ENCODE data around the gene RHOH.
"Not testable (repeated sequence)": the region's sequence is repeated elsewhere in the genome, so short reads cannot be mapped to it uniquely, and the experiment has no call there.

The RHOH gene

GRCh38 chr4:40294339-40294738, 97.5 kb downstream of the RHOH start:
- no peak for TF ChIP-seq CTCF (conservative IDR thresholded peaks at IDR 0.05; ENCODE audit: control insufficient read depth, insufficient read depth, low read depth, low read length)
- no peak for DNase-seq (ENCODE audit: low read depth)
- H3K4me3 ChIP-seq (ENCODE audit: control insufficient read depth, low read depth, low read length), result no peak overlapping the region

- not testable (repeated sequence) for H3K4me3 ChIP-seq (ENCODE audit: control insufficient read depth, low read depth, low read length); DNase-seq (ENCODE audit: low read depth)
Measured at GRCh38 chr4:40295030-40295429, 98.2 kb downstream of the RHOH start.

- TF ChIP-seq CTCF (conservative IDR thresholded peaks at IDR 0.05; ENCODE audit: control insufficient read depth, insufficient read depth, low read depth, low read length), result no peak
- H3K4me3 ChIP-seq (ENCODE audit: control insufficient read depth, low read depth, low read length), result no peak overlapping the region
- DNase-seq (ENCODE audit: low read depth), result no peak
Measured at GRCh38 chr4:40295572-40295971, 98.7 kb downstream of the RHOH start.
